ENCODE data around the gene OBSCN.

The OBSCN gene

GRCh38 chr1:228403231-228403631 lies 195.4 kb downstream of the OBSCN start:
- DNase-seq (ENCODE audit: low spot score): peak; percentile 37

- DNase-seq (ENCODE audit: low spot score): no peak
These were observed 196.4 kb downstream of the OBSCN start for GRCh38 chr1:228404107-228404720.

- no peak for DNase-seq (ENCODE audit: low spot score)
These were observed 197.5 kb downstream of the OBSCN start for GRCh38 chr1:228405200-228405978.

- no peak for DNase-seq (ENCODE audit: low spot score)
These were observed 198.1 kb downstream of the OBSCN start for GRCh38 chr1:228405979-228406228.

- no peak for DNase-seq (ENCODE audit: low spot score)
These were observed 199.5 kb downstream of the OBSCN start for GRCh38 chr1:228407106-228408040.

GRCh38 chr1:228408041-228408868 lies 200.4 kb downstream of the OBSCN start:
- DNase-seq (ENCODE audit: low spot score): no peak

GRCh38 chr1:228408869-228409805 lies 201.3 kb downstream of the OBSCN start:
- DNase-seq (ENCODE audit: low spot score): no peak

- DNase-seq (ENCODE audit: low spot score): no peak
These were observed 202.2 kb downstream of the OBSCN start for GRCh38 chr1:228410015-228410414.

GRCh38 chr1:228410671-228411070 lies 202.8 kb downstream of the OBSCN start:
- no peak for DNase-seq (ENCODE audit: low spot score)

- DNase-seq (ENCODE audit: low spot score): no peak
These were observed 203.3 kb downstream of the OBSCN start for GRCh38 chr1:228411121-228411520.

GRCh38 chr1:228411548-228412430 lies 203.9 kb downstream of the OBSCN start:
- DNase-seq (ENCODE audit: low spot score): no peak

- no peak for DNase-seq (ENCODE audit: low spot score)
These were observed 205.6 kb downstream of the OBSCN start for GRCh38 chr1:228413241-228414010.

GRCh38 chr1:228414511-228415211 lies 206.8 kb downstream of the OBSCN start:
- no peak for DNase-seq (ENCODE audit: low spot score)

GRCh38 chr1:228415221-228415620 lies 207.4 kb downstream of the OBSCN start:
- DNase-seq (ENCODE audit: low spot score): no peak

- no peak for DNase-seq (ENCODE audit: low spot score)
These were observed 208.0 kb downstream of the OBSCN start for GRCh38 chr1:228415853-228416216.

- DNase-seq (ENCODE audit: low spot score): no peak
These were observed 208.5 kb downstream of the OBSCN start, which contains the start of gene TRIM17 for GRCh38 chr1:228416217-228416933. TRIM17 (minus strand) TSS chr1:228416861; CDS start chr1:228415072, 1,789 bp downstream.

GRCh38 chr1:228417061-228417460 lies 209.2 kb downstream of the OBSCN start:
- no peak for DNase-seq (ENCODE audit: low spot score)
